H1 (cell line): ENCODE measurements around the gene KCNAB3. TPM values are rescaled to one million over a fixed set of nuclear protein-coding genes. Genes with fewer than 3 reads are reported as not detected.

Experiments used
- CTCF ChIA-PET: fragments of 300-600 bp; sonication (Branson Sonifier 250); formaldehyde crosslinking; loops from one replicate; lab custom pipeline; 2021; ENCODE audit not compliant: partially characterized antibody; lab: Charles Lee
- POLR2A ChIA-PET: fragments of 300-600 bp; sonication (Branson Sonifier 250); formaldehyde crosslinking; loops from one replicate; lab custom pipeline; 2021; ENCODE audit warnings: inconsistent platforms; ENCODE audit not compliant: partially characterized antibody; lab: Charles Lee
- DNase-seq, 2 experiments: peaks; one replicate each; pipeline versions ENCODE4 v3.0.0 to v3.0.0-alpha.2; 2010 to 2022; ENCODE audit warnings: low spot score in 2 of 2, low read depth in 1 of 2, mixed read lengths in 1 of 2
- FAIRE-seq: peaks from 2 replicates; lab custom pipeline; 2011; peaks lifted over from hg19 to GRCh38; lab: Jason Lieb, UNC
- H2AFZ ChIP-seq: 2 replicates; pipeline ENCODE4 v1.8.1; 2012; ENCODE audit warnings: low read length, inconsistent platforms
- H2AK5ac ChIP-seq: 2 replicates; pipeline ENCODE4 v1.6.1; 2013; ENCODE audit warnings: low read depth, low read length
- H2BK120ac ChIP-seq: replicated peaks from 2 replicates; pipeline ENCODE3; 2013; ENCODE audit warnings: low read depth, low read length, inconsistent platforms
- H2BK12ac ChIP-seq: 2 replicates; pipeline ENCODE4 v1.6.1; 2013; ENCODE audit warnings: low read depth, low read length
- H2BK15ac ChIP-seq: 2 replicates; pipeline ENCODE4 v1.6.1; 2013; ENCODE audit warnings: low read length
- H2BK20ac ChIP-seq: 2 replicates; pipeline ENCODE4 v1.6.1; 2013; ENCODE audit warnings: low read length
- H2BK5ac ChIP-seq: 2 replicates; pipeline ENCODE4 v1.6.1; 2013; ENCODE audit warnings: low read depth, low read length
- H3K14ac ChIP-seq: 2 replicates; pipeline ENCODE4 v1.6.1; 2013; ENCODE audit warnings: inconsistent platforms; ENCODE audit not compliant: insufficient read length
- H3K18ac ChIP-seq: 2 replicates; pipeline ENCODE4 v1.6.1; 2013; ENCODE audit warnings: low read length; ENCODE audit errors: extremely low read depth
- H3K23ac ChIP-seq: 2 replicates; pipeline ENCODE4 v1.6.1; 2013; ENCODE audit warnings: inconsistent platforms; ENCODE audit not compliant: insufficient read length
- H3K23me2 ChIP-seq: 2 replicates; pipeline ENCODE4 v1.6.1; 2013; ENCODE audit warnings: low read depth, low read length
- H3K27ac ChIP-seq: 2 replicates; pipeline ENCODE4 v1.6.1; 2011; ENCODE audit warnings: low read depth, low read length, inconsistent platforms
- H3K27me3 ChIP-seq, 4 experiments: replicated peaks in 1 of 4; 1 replicate in 1 of 4; 2 replicates in 3 of 4; pipeline versions ENCODE4 v1.6.1 to v1.8.1; 2011 to 2013; ENCODE audit warnings: low read length in 3 of 4, mild to moderate bottlenecking in 3 of 4, inconsistent platforms in 2 of 4, mixed read lengths in 2 of 4, moderate library complexity in 1 of 4; ENCODE audit not compliant: control insufficient read depth in 3 of 4, insufficient read depth in 3 of 4; ENCODE audit errors: extremely low read depth in 1 of 4
- H3K36me3 ChIP-seq, 4 experiments: 2 replicates each; pipeline versions ENCODE4 v1.6.1 to v1.8.1; 2011 to 2013; ENCODE audit warnings: mild to moderate bottlenecking in 4 of 4, low read length in 3 of 4, moderate library complexity in 2 of 4, control low read depth in 1 of 4, inconsistent platforms in 1 of 4; ENCODE audit not compliant: insufficient read depth in 4 of 4, control insufficient read depth in 2 of 4
- H3K4ac ChIP-seq: replicated peaks from 2 replicates; pipeline ENCODE3; 2013; ENCODE audit warnings: low read length, low read depth, mixed read lengths, inconsistent platforms; ENCODE audit not compliant: insufficient read length
- H3K4me1 ChIP-seq, 4 experiments: replicated peaks in 1 of 4; 1 replicate in 1 of 4; 2 replicates in 3 of 4; pipeline versions ENCODE4 v1.6.1 to v1.8.1; 2011 to 2013; ENCODE audit warnings: low read length in 3 of 4, inconsistent platforms in 2 of 4, mixed read lengths in 1 of 4; ENCODE audit not compliant: insufficient read depth in 4 of 4, control insufficient read depth in 3 of 4
- H3K4me2 ChIP-seq, 2 experiments: 2 replicates each; pipeline versions ENCODE4 v1.6.1 to v1.8.1; 2011 to 2013; ENCODE audit warnings: low read depth in 2 of 2, low read length in 2 of 2, control low read depth in 1 of 2, inconsistent platforms in 1 of 2, mild to moderate bottlenecking in 1 of 2; ENCODE audit not compliant: insufficient read depth in 1 of 2
- H3K4me3 ChIP-seq, 4 experiments: fragments of 200-600, 300-600 bp in 1 of 4; sonication (generic), shearing (Covaris generic), sonication (Bioruptor Twin) in 1 of 4; 2 replicates each; pipeline versions ENCODE4 v1.5.1 to v1.8.1; 2011 to 2016; ENCODE audit warnings: low read length in 4 of 4, low read depth in 3 of 4, control low read depth in 2 of 4, inconsistent platforms in 2 of 4, mild to moderate bottlenecking in 2 of 4, mixed read lengths in 1 of 4, moderate library complexity in 1 of 4; ENCODE audit not compliant: insufficient read depth in 2 of 4; ENCODE audit errors: extremely low read depth in 1 of 4
- H3K56ac ChIP-seq: replicated peaks from 2 replicates; pipeline ENCODE3; 2013; ENCODE audit warnings: low read depth, mild to moderate bottlenecking, mixed read lengths, low read length, inconsistent platforms; ENCODE audit not compliant: insufficient read length
- H3K79me1 ChIP-seq: 2 replicates; pipeline ENCODE4 v1.6.1; 2013; ENCODE audit warnings: low read depth, low read length, control low read depth
- H3K79me2 ChIP-seq, 2 experiments: 2 replicates each; pipeline versions ENCODE4 v1.6.1 to v1.8.1; 2012 to 2013; ENCODE audit warnings: low read length in 2 of 2, mild to moderate bottlenecking in 2 of 2, inconsistent platforms in 1 of 2; ENCODE audit not compliant: insufficient read depth in 2 of 2, control insufficient read depth in 1 of 2
- H3K9ac ChIP-seq, 4 experiments: replicated peaks in 1 of 4; 1 replicate in 1 of 4; 2 replicates in 3 of 4; pipeline versions ENCODE4 v1.6.1 to v1.8.1; 2011 to 2013; ENCODE audit warnings: low read depth in 3 of 4, low read length in 3 of 4, control low read depth in 2 of 4, mild to moderate bottlenecking in 2 of 4, moderate library complexity in 2 of 4, inconsistent platforms in 1 of 4; ENCODE audit errors: extremely low read depth in 1 of 4
- H3K9me3 ChIP-seq, 2 experiments: 2 replicates each; pipeline versions ENCODE4 v1.6.1 to v1.8.1; 2012 to 2013; ENCODE audit warnings: mild to moderate bottlenecking in 2 of 2, moderate library complexity in 2 of 2, control low read depth in 1 of 2, inconsistent platforms in 1 of 2, low read depth in 1 of 2, low read length in 1 of 2, mixed read lengths in 1 of 2; ENCODE audit not compliant: insufficient read depth in 2 of 2
- H4K20me1 ChIP-seq, 2 experiments: replicated peaks in 1 of 2; 2 replicates each; pipeline versions ENCODE3 to v1.8.1; 2011 to 2013; ENCODE audit warnings: inconsistent platforms in 2 of 2, low read length in 2 of 2, mild to moderate bottlenecking in 1 of 2; ENCODE audit not compliant: insufficient read depth in 2 of 2, control insufficient read depth in 1 of 2
- H4K5ac ChIP-seq: 2 replicates; pipeline ENCODE4 v1.6.1; 2013; ENCODE audit warnings: low read length, low read depth, mixed read lengths, inconsistent platforms; ENCODE audit not compliant: insufficient read length
- H4K8ac ChIP-seq: 2 replicates; pipeline ENCODE4 v1.8.0; 2013; ENCODE audit warnings: mild to moderate bottlenecking, moderate library complexity, low read length, inconsistent platforms; ENCODE audit not compliant: insufficient read depth; ENCODE audit errors: extremely low read depth
- H4K91ac ChIP-seq: replicated peaks from 2 replicates; pipeline ENCODE3; 2013; ENCODE audit warnings: low read length, mixed read lengths, inconsistent platforms; ENCODE audit not compliant: insufficient read length
- ATF2 ChIP-seq: IDR thresholded peaks from 2 replicates; pipeline ENCODE4 v1.6.1; 2012; ENCODE audit warnings: low read length, inconsistent platforms
- CBX5 ChIP-seq: fragments of 300-800, 300-1000 bp; sonication (generic); IDR thresholded peaks from 2 replicates; pipeline ENCODE4 v1.7.1; 2016; ENCODE audit warnings: antibody characterized with exemption, low read length, low read depth
- CHD1 ChIP-seq: IDR thresholded peaks from 2 replicates; pipeline ENCODE4 v1.6.1; 2012; ENCODE audit warnings: low read depth, low read length, improper control_type of control experiment
- NANOG ChIP-seq: IDR thresholded peaks from 2 replicates; pipeline ENCODE4 v1.6.1; 2011; ENCODE audit warnings: low read length, low read depth, mild to moderate bottlenecking, inconsistent platforms; ENCODE audit not compliant: insufficient read depth, poor library complexity, severe bottlenecking
- NRF1 ChIP-seq: IDR thresholded peaks from 2 replicates; pipeline ENCODE4 v1.6.1; 2011; ENCODE audit warnings: mild to moderate bottlenecking, low read depth, low read length, improper control_type of control experiment
- RNF2 ChIP-seq: fragments of 200-900, 300-1000 bp; sonication (generic); IDR thresholded peaks from 2 replicates; pipeline ENCODE4 v1.7.1; 2016; ENCODE audit warnings: borderline replicate concordance, low read depth, mild to moderate bottlenecking, antibody characterized with exemption, low read length; ENCODE audit not compliant: poor library complexity, severe bottlenecking; ENCODE audit errors: missing control alignments
- SAP30 ChIP-seq: fragments of 300-600 bp; sonication (generic); IDR thresholded peaks from 2 replicates; pipeline ENCODE4 v1.7.1; 2012; ENCODE audit warnings: low read length, moderate library complexity, mild to moderate bottlenecking, inconsistent platforms; ENCODE audit not compliant: insufficient read depth, insufficient replicate concordance
- SP2 ChIP-seq: IDR thresholded peaks from 2 replicates; pipeline ENCODE4 v1.6.1; 2012; ENCODE audit warnings: mild to moderate bottlenecking, low read length, inconsistent platforms
- WGBS, 2 experiments: shearing (Covaris generic) in 1 of 2; methylation state at CpG; one replicate each; pipeline versions ENCODE4 v1.1.6 to v1.1.7; 2013 to 2015; ENCODE audit warnings: low lambda C conversion rate in 2 of 2, mixed read lengths in 2 of 2, inconsistent platforms in 1 of 2, low coverage in 1 of 2, missing lambda C conversion rate in 1 of 2; ENCODE audit not compliant: insufficient replicate concordance in 2 of 2, insufficient coverage in 1 of 2, insufficient read length in 1 of 2; ENCODE audit errors: extremely low coverage in 1 of 2, missing lambda C conversion rate in 1 of 2; 5-methylcytosine and 5-hydroxymethylcytosine counted together
- polyA plus RNA-seq, 7 experiments: library from polyadenylated mRNA; depleted of rRNA in 3 of 7; stranded (reverse) in 5 of 7; unstranded in 2 of 7; fragments of >200 nt in 5 of 7; fragments of 200-250 nt in 2 of 7; gene quantifications; 1 replicate in 5 of 7; 2 replicates in 1 of 7; 4 replicates in 1 of 7; pipeline versions ENCODE4 v1.2.1 to v1.2.3, GENCODE V29; 2011 to 2013; ENCODE audit warnings: missing spikeins in 2 of 7, mixed read lengths in 2 of 7
- total RNA-seq: library from RNA; stranded (reverse); fragmentation: NEBNext Ultra II Directional; extraction: Animal tissue kit (Norgen Biotek cat#: 25700); gene quantifications from 2 replicates; pipeline ENCODE4 v1.2.1, GENCODE V29; 2021
- TF ChIP-seq, protein P1 (sequence below): IDR thresholded peaks from 2 replicates; pipeline ENCODE4 v1.6.1; 2012; ENCODE audit warnings: inconsistent platforms

The KCNAB3 gene
- total and polyA plus RNA-seq, 2 of the 8 experiments (the other 6 are each of a cell fraction or from before 2014, with no cell fraction given), result 1.7 to 2.4 TPM

DNA sequence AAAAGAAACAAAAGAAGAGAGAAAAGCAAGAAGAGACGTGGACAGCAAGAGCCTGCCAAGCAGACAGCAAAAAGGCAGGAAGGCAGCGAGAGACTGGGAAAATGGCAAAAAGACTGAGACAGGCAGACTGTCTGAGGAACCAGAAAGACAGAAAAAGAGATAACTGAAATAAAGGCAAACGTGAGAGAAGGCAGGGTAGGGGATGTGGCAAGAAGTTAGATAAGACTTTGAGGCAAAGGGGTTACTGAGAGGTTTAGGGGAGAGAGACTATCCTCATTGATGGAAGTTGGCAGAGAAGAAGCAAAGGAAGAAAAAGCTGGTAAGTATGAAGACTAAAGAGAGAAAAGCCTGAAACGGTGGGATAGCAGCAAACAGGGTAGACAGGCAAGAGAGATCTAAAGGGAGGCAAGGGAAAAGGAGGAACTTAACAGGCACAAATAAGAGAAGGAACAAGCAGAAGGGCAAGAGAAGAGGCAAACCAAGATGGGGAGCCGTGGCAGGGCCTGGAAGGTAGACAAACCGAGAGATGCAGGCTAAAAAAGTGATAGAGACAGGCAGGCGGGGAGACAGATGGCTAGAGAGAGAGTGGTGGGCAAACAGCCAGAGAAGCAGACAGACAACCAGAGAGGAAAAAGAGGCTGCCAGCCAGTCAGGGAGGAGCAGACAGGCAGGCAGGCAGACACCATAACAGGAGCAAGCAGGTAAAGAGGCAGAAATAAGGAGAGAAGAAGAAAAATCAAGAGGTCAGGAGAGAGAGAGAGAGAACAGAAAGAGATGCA, 48.2 kb downstream of the KCNAB3 start:
- no peak overlapping the region for H3K4ac ChIP-seq
- H3K14ac ChIP-seq, result no peak overlapping the region
- peaks cover 0 to 10% (median 3%) of the 10 kb centered on the region in 4 experiments; a peak in 3 of 7 replicates for H3K27me3 ChIP-seq
- peaks cover 0 to 3% (median 1%) of the 10 kb centered on the region in 4 experiments; a peak in 4 of 7 replicates for H3K4me1 ChIP-seq
- 87% methylated on average over 7 of the region's 7 CpGs; no CpG with 5 or more reads in 1 of the 2 experiments for WGBS, 2 experiments
- H2AFZ ChIP-seq, result no peak overlapping the region
- H3K18ac ChIP-seq, result no peak overlapping the region
- H2BK5ac ChIP-seq, result no peak overlapping the region
- H3K27ac ChIP-seq, result no peak overlapping the region
- H4K20me1 ChIP-seq, result no peaks in the 10 kb centered on the region
- H2BK120ac ChIP-seq, result no peak overlapping the region
- no peak overlapping the region for H4K91ac ChIP-seq
- no peaks in the 10 kb centered on the region for H3K79me2 ChIP-seq
- H3K36me3 ChIP-seq, result peaks cover 3 to 10% (median 5%) of the 10 kb centered on the region in 4 experiments; a peak in 5 of 8 replicates
- H2BK20ac ChIP-seq, result no peak overlapping the region
- no peaks in the 10 kb centered on the region for H3K9me3 ChIP-seq
- CTCF ChIA-PET, result no interaction called here
- no peak overlapping the region for H4K5ac ChIP-seq
- H3K23me2 ChIP-seq, result peaks cover 11% of the 10 kb centered on the region; the same call in 1 of the 2 replicates
- no peak overlapping the region for H3K9ac ChIP-seq
- no peaks in the 10 kb centered on the region for H3K79me1 ChIP-seq
- no peak overlapping the region for H4K8ac ChIP-seq
- no peak overlapping the region for H2AK5ac ChIP-seq
- no peak for DNase-seq
- no peak overlapping the region for H2BK12ac ChIP-seq
- no peak overlapping the region for H3K4me3 ChIP-seq
- no peak overlapping the region for H2BK15ac ChIP-seq
- H3K23ac ChIP-seq, result no peak overlapping the region
- no peak overlapping the region for H3K4me2 ChIP-seq
- FAIRE-seq, result no peak
- no peak overlapping the region for H3K56ac ChIP-seq
- POLR2A ChIA-PET, result no interaction called here
- TF ChIP-seq, protein P1, sequence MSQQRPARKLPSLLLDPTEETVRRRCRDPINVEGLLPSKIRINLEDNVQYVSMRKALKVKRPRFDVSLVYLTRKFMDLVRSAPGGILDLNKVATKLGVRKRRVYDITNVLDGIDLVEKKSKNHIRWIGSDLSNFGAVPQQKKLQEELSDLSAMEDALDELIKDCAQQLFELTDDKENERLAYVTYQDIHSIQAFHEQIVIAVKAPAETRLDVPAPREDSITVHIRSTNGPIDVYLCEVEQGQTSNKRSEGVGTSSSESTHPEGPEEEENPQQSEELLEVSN, result no peak
- TF ChIP-seq NANOG (no peak), RNF2 (no peak), ATF2 (no peak), SAP30 (no peak), CBX5 (no peak), CHD1 (no peak), NRF1 (no peak), SP2 (no peak)
